Psoas muscle (tissue), 8 donors: ENCODE results near the gene KLHL13. TPM values are rescaled to one million over a fixed set of nuclear protein-coding genes. Genes with fewer than 3 reads are reported as not detected.

Experiments
- ATAC-seq, 4 donors: fragments of 200-7000 bp; cut with Tn5 transposase; one replicate each; pipeline ENCODE4 v1.9.1; 2020; ENCODE audit warnings: moderate library complexity in 3 of 4, mild to moderate bottlenecking in 2 of 4
- DNase-seq, 2 donors: peaks; one replicate each; pipeline ENCODE4 v3.0.0-alpha.2; 2020
- H3K27ac ChIP-seq: fragments of 200-600 bp; one replicate; pipeline ENCODE4 v1.8.0; 2022
- H3K27me3 ChIP-seq, 3 donors: fragments of 200-600 bp in 1 of 3; one replicate each; pipeline versions ENCODE4 v1.6.1 to v1.8.0; 2013 to 2022; ENCODE audit warnings: low read length in 2 of 3, mild to moderate bottlenecking in 2 of 3, moderate library complexity in 1 of 3; ENCODE audit not compliant: insufficient read depth in 3 of 3
- H3K36me3 ChIP-seq, 2 donors: fragments of 200-600 bp in 1 of 2; one replicate each; pipeline versions ENCODE4 v1.6.1 to v1.8.0; 2013 to 2022; ENCODE audit warnings: low read depth in 1 of 2, mild to moderate bottlenecking in 1 of 2, moderate library complexity in 1 of 2; ENCODE audit not compliant: insufficient read depth in 1 of 2
- H3K4me1 ChIP-seq: fragments of 200-600 bp; one replicate; pipeline ENCODE4 v1.8.0; 2022
- H3K4me3 ChIP-seq: fragments of 200-600 bp; one replicate; pipeline ENCODE4 v1.8.0; 2022; ENCODE audit warnings: mild to moderate bottlenecking
- H3K9me3 ChIP-seq: fragments of 200-600 bp; one replicate; pipeline ENCODE4 v1.8.0; 2022
- WGBS, 3 donors: extraction: QIAGEN DNeasy Blood & Tissue Kit; methylation state at CpG; one replicate each; pipeline versions ENCODE4 v1.1.6 to v1.1.7; 2013; 5-methylcytosine and 5-hydroxymethylcytosine counted together
- intact Hi-C, 2 donors: fragments of 100-400 bp; cut with DNase I; formaldehyde crosslinking; loops; one replicate each; pipeline versions ENCODE4 v1.11.0 to v1.14.2; 2022
- polyA plus RNA-seq, 3 donors: library from polyadenylated mRNA; stranded (reverse); fragments of 200-250 nt; gene quantifications; one replicate each; pipeline ENCODE4 v1.2.3, GENCODE V29; 2013
- total RNA-seq, 4 donors: library from RNA; stranded (reverse); fragmentation: NEBNext Ultra II Directional in 2 of 4; extraction: Animal tissue kit (Norgen Biotek cat#: 25700) in 2 of 4; gene quantifications; one replicate each; pipeline versions ENCODE4 v1.2.1 to v1.2.4, GENCODE V29; 2021 to 2023
- TF ChIP-seq, protein P1 (sequence below): fragments of 200-600 bp; IDR thresholded peaks from one replicate; pipeline ENCODE4 v1.8.0; 2022; ENCODE audit warnings: antibody characterized with exemption
- donor health status: healthy with polysubstance abuse.
- donor health status: DM: no; HTN: no; CAD: no; lungs with moderate emphysema.
- donor health status: Bipolar disorder and iron deficiency.
- donor health status: healthy.
- donor health status: DM: yes; HTN: yes; CAD: no.
- donor health status: DM: no; HTN: no; CAD: no.
- donor health status: DM: no; HTN: no; CAD: no.
- donor health status: DM: yes; HTN: yes; CAD: no.

The KLHL13 gene
- total and polyA plus RNA-seq, 7 donors: 0.61 to 4.5 (median 1.5) TPM

DNA sequence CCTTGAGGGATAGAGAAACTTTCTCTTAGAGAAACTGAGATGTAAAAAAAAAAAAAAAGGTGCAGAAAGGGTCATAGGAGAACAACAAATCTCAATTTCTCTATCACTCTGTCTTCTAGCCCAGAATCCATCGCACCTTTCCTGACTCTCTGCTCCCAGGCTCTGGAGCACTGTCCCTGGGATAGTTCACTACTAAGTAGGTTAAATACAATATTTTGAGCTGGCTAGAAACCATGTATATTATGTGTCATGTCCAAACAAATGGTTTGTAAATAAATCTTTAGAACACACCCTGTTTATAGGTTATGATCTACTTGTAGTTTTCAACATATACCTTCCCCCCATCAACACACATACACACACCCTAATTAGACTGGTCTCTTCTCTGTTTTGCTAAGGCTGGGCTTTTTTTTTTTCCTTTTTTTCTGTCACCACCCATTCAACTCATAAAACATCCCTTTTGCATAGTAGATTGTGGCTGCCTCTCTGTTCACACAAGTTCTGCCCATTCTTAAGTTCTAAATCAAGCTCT, 124.4 kb downstream of the KLHL13 start:
- ATAC-seq (peak in 1 of 4 donors; percentile 27), DNase-seq (no peak)
- TF ChIP-seq, protein P1, sequence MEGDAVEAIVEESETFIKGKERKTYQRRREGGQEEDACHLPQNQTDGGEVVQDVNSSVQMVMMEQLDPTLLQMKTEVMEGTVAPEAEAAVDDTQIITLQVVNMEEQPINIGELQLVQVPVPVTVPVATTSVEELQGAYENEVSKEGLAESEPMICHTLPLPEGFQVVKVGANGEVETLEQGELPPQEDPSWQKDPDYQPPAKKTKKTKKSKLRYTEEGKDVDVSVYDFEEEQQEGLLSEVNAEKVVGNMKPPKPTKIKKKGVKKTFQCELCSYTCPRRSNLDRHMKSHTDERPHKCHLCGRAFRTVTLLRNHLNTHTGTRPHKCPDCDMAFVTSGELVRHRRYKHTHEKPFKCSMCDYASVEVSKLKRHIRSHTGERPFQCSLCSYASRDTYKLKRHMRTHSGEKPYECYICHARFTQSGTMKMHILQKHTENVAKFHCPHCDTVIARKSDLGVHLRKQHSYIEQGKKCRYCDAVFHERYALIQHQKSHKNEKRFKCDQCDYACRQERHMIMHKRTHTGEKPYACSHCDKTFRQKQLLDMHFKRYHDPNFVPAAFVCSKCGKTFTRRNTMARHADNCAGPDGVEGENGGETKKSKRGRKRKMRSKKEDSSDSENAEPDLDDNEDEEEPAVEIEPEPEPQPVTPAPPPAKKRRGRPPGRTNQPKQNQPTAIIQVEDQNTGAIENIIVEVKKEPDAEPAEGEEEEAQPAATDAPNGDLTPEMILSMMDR: no peak
- no peaks in the 10 kb centered on the region for H3K9me3 ChIP-seq
- no peak overlapping the region for H3K4me3 ChIP-seq
- intact Hi-C loops: loop anchor here in 1 of 2 donors (10.0 kb wide), 1 partner anchor 233 kb away; no protein-coding TSS in a partner anchor
- H3K36me3 ChIP-seq: no peaks in the 10 kb centered on the region
- 42 to 91% (median 77%) methylated on average over 1 of the region's 1 CpG for WGBS, 3 donors
- no peaks in the 10 kb centered on the region for H3K4me1 ChIP-seq
- no peaks in the 10 kb centered on the region for H3K27me3 ChIP-seq
- H3K27ac ChIP-seq: no peak overlapping the region

DNA sequence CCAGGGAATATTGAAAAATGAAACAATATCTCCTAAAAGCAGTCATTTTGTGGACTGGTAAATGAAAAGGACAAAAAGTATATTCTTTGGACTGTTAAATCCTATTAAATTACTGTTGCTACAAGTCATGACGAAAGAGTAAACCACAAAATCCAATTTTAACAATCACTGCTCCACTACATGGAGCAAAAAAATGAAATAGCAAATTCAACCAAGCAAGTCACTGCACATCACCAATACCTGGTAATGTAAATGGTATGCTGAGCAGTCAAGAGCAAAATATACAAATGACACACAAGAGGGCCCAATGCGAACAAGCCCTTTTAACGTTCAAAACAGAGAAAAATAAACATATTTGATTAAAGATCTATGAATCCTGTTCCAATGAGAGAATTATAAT, 126.2 kb downstream of the KLHL13 start:
- Histone ChIP-seq H3K9me3 (no peaks in the 10 kb centered on the region), H3K4me1 (no peaks in the 10 kb centered on the region), H3K36me3 (no peaks in the 10 kb centered on the region), H3K27me3 (no peaks in the 10 kb centered on the region), H3K4me3 (no peak overlapping the region), H3K27ac (no peak overlapping the region)
- DNase-seq: no peak
- WGBS, 3 donors: 70 to 90% (median 85%) methylated on average over 3 of the region's 3 CpGs
- TF ChIP-seq, protein P1: no peak
- intact Hi-C loops: loop anchor here in 1 of 2 donors (10.0 kb wide), 1 partner anchor 234 kb away; no protein-coding TSS in a partner anchor
- ATAC-seq: no peak

DNA sequence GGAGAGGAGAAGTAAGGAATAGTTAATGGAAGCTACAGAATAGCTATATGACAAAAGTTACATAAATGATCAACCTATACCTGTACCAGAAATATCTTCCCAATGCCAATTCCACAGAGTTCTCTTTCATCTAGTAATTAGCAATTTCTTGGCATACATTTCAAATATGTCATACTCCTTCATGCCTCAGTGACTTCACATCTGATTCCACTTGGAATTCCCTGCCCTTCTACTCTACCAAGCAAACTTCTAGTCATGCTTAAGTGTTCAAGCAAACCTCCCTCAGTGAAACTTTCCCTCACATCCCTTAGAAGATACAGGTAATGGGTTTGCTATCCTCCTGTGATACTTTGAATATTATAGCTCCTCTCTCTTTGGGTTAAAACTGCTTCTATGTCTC, 127.1 kb downstream of the KLHL13 start:
- no peak overlapping the region for H3K27ac ChIP-seq
- no peaks in the 10 kb centered on the region for H3K9me3 ChIP-seq
- no peak for ATAC-seq
- no peak overlapping the region for H3K4me3 ChIP-seq
- TF ChIP-seq, protein P1: no peak
- intact Hi-C loops: no loop called here
- no peaks in the 10 kb centered on the region for H3K4me1 ChIP-seq
- no peak for DNase-seq
- no peaks in the 10 kb centered on the region for H3K27me3 ChIP-seq
- no peaks in the 10 kb centered on the region for H3K36me3 ChIP-seq

DNA sequence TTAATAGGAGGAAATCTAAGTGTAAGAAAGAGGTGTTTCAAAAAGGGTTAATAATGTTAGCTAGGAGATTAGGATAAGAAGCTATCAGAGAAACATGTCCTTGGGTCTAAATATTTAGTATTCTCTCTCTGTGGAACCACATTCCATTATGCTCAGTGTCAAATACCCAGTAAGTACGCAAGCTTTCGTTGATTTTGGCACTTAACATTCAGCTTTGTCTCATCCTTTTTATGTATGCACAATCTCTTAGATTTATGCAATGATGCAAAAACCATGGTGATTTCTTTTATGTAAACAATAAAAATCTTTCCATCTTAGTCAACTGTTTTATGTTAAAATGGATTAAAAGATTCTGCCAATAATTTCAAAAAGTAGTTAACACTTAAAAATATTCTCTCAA, 129.2 kb downstream of the KLHL13 start:
- no peaks in the 10 kb centered on the region for H3K27me3 ChIP-seq
- no peak overlapping the region for H3K4me3 ChIP-seq
- H3K4me1 ChIP-seq: no peaks in the 10 kb centered on the region
- TF ChIP-seq, protein P1: no peak
- WGBS, 3 donors: 55 to 70% (median 64%) methylated on average over 2 of the region's 2 CpGs
- H3K27ac ChIP-seq: no peak overlapping the region
- ATAC-seq (no peak), DNase-seq (no peak)
- intact Hi-C loops: no loop called here
- H3K36me3 ChIP-seq: no peaks in the 10 kb centered on the region
- no peaks in the 10 kb centered on the region for H3K9me3 ChIP-seq

DNA sequence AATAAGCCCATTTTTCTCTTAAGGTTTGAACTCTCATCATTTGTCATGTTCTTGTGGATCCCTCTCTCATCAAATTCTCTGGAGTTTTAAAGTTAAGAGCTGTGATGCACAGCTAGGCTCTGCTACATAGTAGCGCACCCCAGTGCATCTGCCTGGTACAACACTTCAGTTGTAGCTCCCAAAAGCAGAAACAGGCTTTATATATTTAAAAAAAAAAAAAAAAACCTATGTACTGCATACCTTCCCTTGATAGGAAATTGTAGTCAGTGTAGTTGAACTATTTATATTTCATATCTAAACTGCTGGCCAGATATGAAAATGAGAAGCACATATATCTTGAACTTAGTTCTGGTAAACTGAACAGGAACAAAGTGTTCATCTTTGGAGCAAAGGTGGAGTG, 131.4 kb downstream of the KLHL13 start:
- DNase-seq (no peak), ATAC-seq (no peak)
- TF ChIP-seq, protein P1: no peak
- 40 to 80% (median 78%) methylated on average over 1 of the region's 1 CpG for WGBS, 3 donors
- H3K27me3 ChIP-seq: no peaks in the 10 kb centered on the region
- no peaks in the 10 kb centered on the region for H3K9me3 ChIP-seq
- no peak overlapping the region for H3K4me3 ChIP-seq
- H3K27ac ChIP-seq: no peak overlapping the region
- intact Hi-C loops: no loop called here
- no peaks in the 10 kb centered on the region for H3K4me1 ChIP-seq
- H3K36me3 ChIP-seq: no peaks in the 10 kb centered on the region
